K562 (cell line): ENCODE measurements around the gene USP46. TPM values are rescaled to one million over a fixed set of nuclear protein-coding genes. Genes with fewer than 3 reads are reported as not detected.

Experiments used
- CBX5 ChIP-seq: IDR thresholded peaks from 2 replicates; pipeline ENCODE4 v1.6.1; 2014; ENCODE audit warnings: low read depth, borderline replicate concordance
- E2F5 ChIP-seq: sonication (generic); formaldehyde crosslinking; IDR thresholded peaks from 2 replicates; pipeline ENCODE4 v1.8.0; 2022; ENCODE audit warnings: mild to moderate bottlenecking, missing genetic modification reagents
- ETV1 ChIP-seq: fragments of 450-650 bp; conservative IDR thresholded peaks from 2 replicates; pipeline ENCODE4 v1.6.1; 2016; ENCODE audit warnings: missing genetic modification characterization, control low read depth, low read depth, missing compliant biosample characterization
- MEF2A ChIP-seq: IDR thresholded peaks from 2 replicates; pipeline ENCODE4 v1.6.1; 2011; ENCODE audit warnings: low read depth, mild to moderate bottlenecking, low read length, moderate library complexity; ENCODE audit not compliant: control insufficient read depth
- MEF2D ChIP-seq: conservative IDR thresholded peaks from 2 replicates; pipeline ENCODE4 v1.6.1; 2016; ENCODE audit warnings: low read depth, missing genetic modification characterization, missing compliant biosample characterization
- RBM25 ChIP-seq: fragments of 200-400 bp; formaldehyde crosslinking; IDR thresholded peaks from 2 replicates; pipeline ENCODE4 v1.6.1; 2018; ENCODE audit warnings: low read length, low read depth, moderate library complexity; ENCODE audit not compliant: severe bottlenecking
- SMAD2 ChIP-seq: fragments of 150-350 bp; IDR thresholded peaks from 2 replicates; pipeline ENCODE4 v1.6.1; 2014; ENCODE audit warnings: low read depth, mild to moderate bottlenecking, low read length
- ZNF184 ChIP-seq: sonication (generic); formaldehyde crosslinking; IDR thresholded peaks from 2 replicates; pipeline ENCODE4 v1.5.0; 2020; ENCODE audit warnings: missing genetic modification reagents
- ZNF24 ChIP-seq: fragments of 450-650 bp; IDR thresholded peaks from 2 replicates; pipeline ENCODE4 v1.6.1; 2016
- polyA plus RNA-seq, 8 experiments: library from polyadenylated mRNA; depleted of rRNA in 4 of 8; stranded (reverse) in 5 of 8; unstranded in 3 of 8; fragments of >200 nt; fragmentation: Nextera tagmentation in 2 of 8; fragmentation: Illumina TruSeq in 1 of 8; extraction: Ambion mirVana in 2 of 8; extraction: Trizol in 1 of 8; gene quantifications; 2 replicates each; pipeline versions ENCODE4 v1.2.1 to v1.2.3, GENCODE V29; 2011 to 2014; ENCODE audit warnings: inconsistent platforms in 1 of 8, missing spikeins in 1 of 8
- total RNA-seq, 7 experiments: library from RNA; depleted of rRNA in 6 of 7; stranded (reverse); fragments of >200 nt in 6 of 7; fragmentation: Illumina TruSeq in 2 of 7; extraction: Trizol in 2 of 7; gene quantifications; 2 replicates each; pipeline versions ENCODE4 v1.2.1 to v1.2.3, GENCODE V29; 2011 to 2021; ENCODE audit warnings: low replicate concordance in 1 of 7
- TF ChIP-seq, protein P1 (sequence below): fragments of 450-650 bp; IDR thresholded peaks from 2 replicates; pipeline ENCODE4 v1.6.1; 2016; ENCODE audit warnings: low read depth
- TF ChIP-seq, protein P2 (sequence below): fragments of 250-450 bp; sonication (Bioruptor Pico); IDR thresholded peaks from 2 replicates; pipeline ENCODE4 v1.5.0; 2021

USP46 gene
- total and polyA plus RNA-seq, 9 of the 15 experiments (the other 6 are each of a cell fraction or from before 2014, with no cell fraction given) = 3.0 to 11.7 (median 8.4) TPM

DNA sequence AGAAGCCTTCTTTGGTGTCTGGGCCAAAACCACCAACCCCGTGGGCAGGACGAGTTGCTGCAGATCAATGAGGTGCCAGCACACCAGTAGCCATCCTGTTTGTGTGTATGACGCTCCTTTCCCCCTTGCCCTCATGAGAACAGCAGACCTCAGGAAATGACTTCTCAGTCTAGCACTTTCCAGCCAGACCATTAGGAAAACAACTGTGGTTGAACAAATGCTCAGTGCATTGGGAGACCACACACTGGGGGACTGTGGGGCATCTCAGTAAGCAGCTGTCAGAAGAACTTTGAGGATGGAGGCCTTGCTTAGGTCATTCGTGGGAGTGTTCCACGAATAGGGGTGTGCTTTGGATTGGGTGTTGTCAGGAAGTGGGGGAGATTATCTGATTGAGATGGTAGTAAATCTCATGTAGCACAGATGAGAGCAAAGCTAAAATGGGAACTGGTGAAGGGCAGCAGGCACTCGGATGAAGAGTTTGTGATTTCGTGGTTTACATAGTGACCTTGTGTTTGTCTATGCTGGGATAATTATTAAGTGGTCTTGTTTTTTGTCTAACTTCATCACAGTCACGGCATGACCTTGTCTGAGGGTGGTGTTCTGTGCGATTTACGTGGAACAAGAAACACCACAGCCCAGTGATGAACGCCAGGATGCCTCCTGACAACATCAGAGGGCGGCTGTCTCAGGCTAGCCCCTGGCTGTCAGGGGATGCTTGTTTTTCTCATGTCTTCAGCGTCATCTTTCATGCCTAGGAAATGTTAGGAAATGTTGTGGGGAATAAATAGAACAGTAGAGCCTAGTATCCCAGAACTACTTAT, 70.1 kb downstream of the USP46 start (continued):
- TF ChIP-seq, protein P1, sequence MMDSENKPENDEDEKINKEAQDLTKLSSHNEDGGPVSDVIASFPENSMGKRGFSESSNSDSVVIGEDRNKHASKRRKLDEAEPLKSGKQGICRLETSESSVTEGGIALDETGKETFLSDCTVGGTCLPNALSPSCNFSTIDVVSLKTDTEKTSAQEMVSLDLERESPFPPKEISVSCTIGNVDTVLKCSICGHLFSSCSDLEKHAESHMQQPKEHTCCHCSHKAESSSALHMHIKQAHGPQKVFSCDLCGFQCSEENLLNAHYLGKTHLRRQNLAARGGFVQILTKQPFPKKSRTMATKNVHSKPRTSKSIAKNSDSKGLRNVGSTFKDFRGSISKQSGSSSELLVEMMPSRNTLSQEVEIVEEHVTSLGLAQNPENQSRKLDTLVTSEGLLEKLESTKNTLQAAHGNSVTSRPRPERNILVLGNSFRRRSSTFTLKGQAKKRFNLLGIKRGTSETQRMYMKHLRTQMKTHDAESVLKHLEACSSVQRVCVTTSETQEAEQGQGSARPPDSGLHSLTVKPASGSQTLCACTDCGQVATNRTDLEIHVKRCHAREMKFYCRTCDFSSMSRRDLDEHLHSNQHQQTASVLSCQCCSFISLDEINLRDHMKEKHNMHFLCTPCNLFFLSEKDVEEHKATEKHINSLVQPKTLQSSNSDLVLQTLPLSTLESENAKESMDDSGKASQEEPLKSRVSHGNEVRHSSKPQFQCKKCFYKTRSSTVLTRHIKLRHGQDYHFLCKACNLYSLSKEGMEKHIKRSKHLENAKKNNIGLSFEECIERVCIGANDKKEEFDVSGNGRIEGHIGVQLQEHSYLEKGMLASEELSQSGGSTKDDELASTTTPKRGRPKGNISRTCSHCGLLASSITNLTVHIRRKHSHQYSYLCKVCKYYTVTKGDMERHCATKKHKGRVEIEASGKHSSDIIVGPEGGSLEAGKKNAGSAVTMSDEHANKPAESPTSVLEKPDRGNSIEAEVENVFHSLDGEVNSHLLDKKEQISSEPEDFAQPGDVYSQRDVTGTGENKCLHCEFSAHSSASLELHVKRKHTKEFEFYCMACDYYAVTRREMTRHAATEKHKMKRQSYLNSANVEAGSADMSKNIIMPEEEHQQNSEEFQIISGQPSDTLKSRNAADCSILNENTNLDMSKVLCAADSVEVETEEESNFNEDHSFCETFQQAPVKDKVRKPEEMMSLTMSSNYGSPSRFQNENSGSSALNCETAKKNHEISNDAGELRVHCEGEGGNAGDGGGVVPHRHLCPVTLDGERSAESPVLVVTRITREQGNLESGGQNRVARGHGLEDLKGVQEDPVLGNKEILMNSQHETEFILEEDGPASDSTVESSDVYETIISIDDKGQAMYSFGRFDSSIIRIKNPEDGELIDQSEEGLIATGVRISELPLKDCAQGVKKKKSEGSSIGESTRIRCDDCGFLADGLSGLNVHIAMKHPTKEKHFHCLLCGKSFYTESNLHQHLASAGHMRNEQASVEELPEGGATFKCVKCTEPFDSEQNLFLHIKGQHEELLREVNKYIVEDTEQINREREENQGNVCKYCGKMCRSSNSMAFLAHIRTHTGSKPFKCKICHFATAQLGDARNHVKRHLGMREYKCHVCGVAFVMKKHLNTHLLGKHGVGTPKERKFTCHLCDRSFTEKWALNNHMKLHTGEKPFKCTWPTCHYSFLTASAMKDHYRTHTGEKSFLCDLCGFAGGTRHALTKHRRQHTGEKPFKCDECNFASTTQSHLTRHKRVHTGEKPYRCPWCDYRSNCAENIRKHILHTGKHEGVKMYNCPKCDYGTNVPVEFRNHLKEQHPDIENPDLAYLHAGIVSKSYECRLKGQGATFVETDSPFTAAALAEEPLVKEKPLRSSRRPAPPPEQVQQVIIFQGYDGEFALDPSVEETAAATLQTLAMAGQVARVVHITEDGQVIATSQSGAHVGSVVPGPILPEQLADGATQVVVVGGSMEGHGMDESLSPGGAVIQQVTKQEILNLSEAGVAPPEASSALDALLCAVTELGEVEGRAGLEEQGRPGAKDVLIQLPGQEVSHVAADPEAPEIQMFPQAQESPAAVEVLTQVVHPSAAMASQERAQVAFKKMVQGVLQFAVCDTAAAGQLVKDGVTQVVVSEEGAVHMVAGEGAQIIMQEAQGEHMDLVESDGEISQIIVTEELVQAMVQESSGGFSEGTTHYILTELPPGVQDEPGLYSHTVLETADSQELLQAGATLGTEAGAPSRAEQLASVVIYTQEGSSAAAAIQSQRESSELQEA = no peak
- no peak for TF ChIP-seq MEF2A
- TF ChIP-seq CBX5 = no peak
- 0 out of 2 replicates have a peak, but pooled peaks have one; percentile 39 for TF ChIP-seq ETV1 (tag)
- TF ChIP-seq ZNF24 = no peak
- no peak for TF ChIP-seq SMAD2
- no peak for TF ChIP-seq E2F5
- TF ChIP-seq, protein P2, sequence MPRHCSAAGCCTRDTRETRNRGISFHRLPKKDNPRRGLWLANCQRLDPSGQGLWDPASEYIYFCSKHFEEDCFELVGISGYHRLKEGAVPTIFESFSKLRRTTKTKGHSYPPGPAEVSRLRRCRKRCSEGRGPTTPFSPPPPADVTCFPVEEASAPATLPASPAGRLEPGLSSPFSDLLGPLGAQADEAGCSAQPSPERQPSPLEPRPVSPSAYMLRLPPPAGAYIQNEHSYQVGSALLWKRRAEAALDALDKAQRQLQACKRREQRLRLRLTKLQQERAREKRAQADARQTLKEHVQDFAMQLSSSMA = no peak
- TF ChIP-seq MEF2D = 0 out of 2 replicates have a peak, but pooled peaks have one; percentile 21
- no peak for TF ChIP-seq ZNF184 (CRISPR knock-in tag)
- TF ChIP-seq RBM25 = no peak
